H1 (cell line): ENCODE measurements around the gene COL20A1. TPM values are rescaled to one million over a fixed set of nuclear protein-coding genes. Genes with fewer than 3 reads are reported as not detected.

Source experiments
- BCL11A ChIP-seq, 2 experiments: IDR thresholded peaks; one replicate each; pipeline ENCODE4 v1.6.1; 2011; ENCODE audit warnings: low read depth in 2 of 2, low read length in 2 of 2, mild to moderate bottlenecking in 2 of 2
- BRCA1 ChIP-seq: IDR thresholded peaks from 2 replicates; pipeline ENCODE4 v1.6.1; 2012; ENCODE audit warnings: low read depth, low read length, improper control_type of control experiment
- CHD2 ChIP-seq: IDR thresholded peaks from 2 replicates; pipeline ENCODE4 v1.6.1; 2012; ENCODE audit warnings: low read length, improper control_type of control experiment
- KDM1A ChIP-seq: fragments of 200-600, 300-600 bp; sonication (generic); IDR thresholded peaks from 2 replicates; pipeline ENCODE4 v1.7.1; 2016; ENCODE audit warnings: mild to moderate bottlenecking, low read length, borderline replicate concordance
- KDM4A ChIP-seq: IDR thresholded peaks from one replicate; pipeline ENCODE4 v1.7.1; 2012; ENCODE audit warnings: low read depth, mild to moderate bottlenecking, moderate library complexity, low read length, inconsistent platforms; ENCODE audit not compliant: severe bottlenecking
- NRF1 ChIP-seq: IDR thresholded peaks from 2 replicates; pipeline ENCODE4 v1.6.1; 2011; ENCODE audit warnings: mild to moderate bottlenecking, low read depth, low read length, improper control_type of control experiment
- POU5F1 ChIP-seq: IDR thresholded peaks from 2 replicates; pipeline ENCODE4 v1.6.1; 2011; ENCODE audit warnings: low read depth, mild to moderate bottlenecking, low read length, moderate library complexity
- SRF ChIP-seq: IDR thresholded peaks from 2 replicates; pipeline ENCODE4 v1.6.1; 2011; ENCODE audit warnings: mild to moderate bottlenecking, low read depth, low read length, moderate library complexity
- SUZ12 ChIP-seq: fragments of 200-600 bp; sonication (generic); IDR thresholded peaks from 2 replicates; pipeline ENCODE4 v1.6.1; 2012; ENCODE audit warnings: mild to moderate bottlenecking, inconsistent platforms, low read length, moderate library complexity, mixed read lengths
- TBP ChIP-seq: IDR thresholded peaks from 2 replicates; pipeline ENCODE4 v1.6.1; 2011; ENCODE audit warnings: low read depth, low read length, improper control_type of control experiment
- YY1 ChIP-seq: IDR thresholded peaks from 2 replicates; pipeline ENCODE4 v1.6.1; 2011; ENCODE audit warnings: low read depth, mild to moderate bottlenecking, low read length
- polyA plus RNA-seq, 7 experiments: library from polyadenylated mRNA; depleted of rRNA in 3 of 7; stranded (reverse) in 5 of 7; unstranded in 2 of 7; fragments of >200 nt in 5 of 7; fragments of 200-250 nt in 2 of 7; gene quantifications; 1 replicate in 5 of 7; 2 replicates in 1 of 7; 4 replicates in 1 of 7; pipeline versions ENCODE4 v1.2.1 to v1.2.3, GENCODE V29; 2011 to 2013; ENCODE audit warnings: missing spikeins in 2 of 7, mixed read lengths in 2 of 7
- total RNA-seq: library from RNA; stranded (reverse); fragmentation: NEBNext Ultra II Directional; extraction: Animal tissue kit (Norgen Biotek cat#: 25700); gene quantifications from 2 replicates; pipeline ENCODE4 v1.2.1, GENCODE V29; 2021

The COL20A1 gene
- total and polyA plus RNA-seq, 2 of the 8 experiments (the other 6 are each of a cell fraction or from before 2014, with no cell fraction given): 0.19 to 0.21 TPM

DNA sequence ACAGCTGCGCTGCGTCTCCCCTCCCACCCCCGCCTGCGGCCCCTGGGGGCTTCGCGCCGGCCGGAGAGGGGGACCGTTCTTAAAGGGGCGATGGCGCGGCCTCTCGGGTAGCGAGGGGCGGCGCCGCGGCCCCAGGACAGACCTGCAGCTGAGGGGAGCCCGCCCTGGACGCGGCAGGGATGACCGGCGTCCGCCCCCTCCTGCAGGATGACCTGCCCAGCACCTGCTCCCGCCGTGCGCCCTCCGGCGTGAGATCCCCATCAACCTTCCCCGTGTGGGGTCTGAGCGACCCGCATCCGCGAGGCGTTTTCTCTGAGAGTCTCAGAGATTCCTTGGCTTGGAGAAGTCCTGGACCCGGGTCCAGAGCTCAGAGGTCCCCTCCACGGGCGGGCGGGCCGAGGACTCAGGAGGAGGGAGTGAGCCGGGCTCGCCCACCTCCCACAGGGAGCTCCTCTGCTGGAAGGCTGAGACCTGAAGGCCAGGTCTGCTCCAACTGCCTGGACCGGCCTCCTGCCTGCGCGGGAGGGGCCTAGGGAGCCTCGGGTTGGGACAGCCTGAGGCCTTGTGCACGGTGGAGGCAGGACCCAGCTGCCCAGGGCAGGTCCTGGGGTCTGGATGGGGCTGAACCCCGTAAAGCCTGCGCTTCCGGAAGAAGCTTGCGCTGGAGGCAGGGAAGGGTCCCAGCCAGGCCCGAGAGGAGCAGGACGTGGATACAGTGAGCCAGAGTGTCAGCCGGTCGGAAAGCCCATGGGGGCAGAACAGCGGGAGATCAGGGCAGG, 38.2 kb upstream of the COL20A1 start (continued):
- no peak for TF ChIP-seq CHD2
- TF ChIP-seq KDM4A: peak; percentile 85
- TF ChIP-seq BRCA1: no peak
- no peak for TF ChIP-seq TBP
- no peak for TF ChIP-seq POU5F1
- TF ChIP-seq KDM1A: 0 out of 2 replicates have a peak, but pooled peaks have one; percentile 11
- no peak for TF ChIP-seq BCL11A (IDR thresholded peaks at IDR 0.05; ENCODE audit: low read depth in 2 of 2, low read length in 2 of 2)
- no peak for TF ChIP-seq NRF1
- no peak for TF ChIP-seq YY1
- TF ChIP-seq SUZ12: peak; percentile 7; the same call in 1 of the 2 replicates
- no peak for TF ChIP-seq SRF
